GM19238 (cell line): ENCODE measurements around the gene FCAMR.
"Not testable (repeated sequence)": the region's sequence is repeated elsewhere in the genome, so short reads cannot be mapped to it uniquely, and the experiment has no call there.

Experiments
- DNase-seq: peaks from one replicate; pipeline ENCODE4 v3.0.0; 2011; ENCODE audit warnings: low spot score; ENCODE audit not compliant: insufficient read length

Gene FCAMR

DNA sequence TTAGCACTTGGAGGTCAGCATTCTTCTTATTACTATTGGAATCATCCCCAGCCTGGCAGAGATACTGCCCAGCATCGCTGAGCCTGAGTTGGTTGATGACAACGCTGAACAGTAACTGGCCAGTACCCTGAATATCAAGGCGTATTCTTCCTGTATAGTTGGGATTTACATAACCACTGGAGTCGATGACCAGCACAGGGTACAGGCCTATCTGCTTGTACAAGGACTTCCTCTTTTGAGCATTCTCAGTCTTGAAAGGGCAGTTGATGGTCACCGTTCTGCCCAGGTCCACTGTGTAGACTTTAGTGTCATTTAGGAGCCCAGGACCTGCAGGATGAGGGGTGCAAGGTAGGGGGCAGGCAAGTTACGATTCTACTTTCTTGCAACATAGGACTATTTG lies 32.8 kb downstream of the FCAMR start:
- DNase-seq, result no peak

DNA sequence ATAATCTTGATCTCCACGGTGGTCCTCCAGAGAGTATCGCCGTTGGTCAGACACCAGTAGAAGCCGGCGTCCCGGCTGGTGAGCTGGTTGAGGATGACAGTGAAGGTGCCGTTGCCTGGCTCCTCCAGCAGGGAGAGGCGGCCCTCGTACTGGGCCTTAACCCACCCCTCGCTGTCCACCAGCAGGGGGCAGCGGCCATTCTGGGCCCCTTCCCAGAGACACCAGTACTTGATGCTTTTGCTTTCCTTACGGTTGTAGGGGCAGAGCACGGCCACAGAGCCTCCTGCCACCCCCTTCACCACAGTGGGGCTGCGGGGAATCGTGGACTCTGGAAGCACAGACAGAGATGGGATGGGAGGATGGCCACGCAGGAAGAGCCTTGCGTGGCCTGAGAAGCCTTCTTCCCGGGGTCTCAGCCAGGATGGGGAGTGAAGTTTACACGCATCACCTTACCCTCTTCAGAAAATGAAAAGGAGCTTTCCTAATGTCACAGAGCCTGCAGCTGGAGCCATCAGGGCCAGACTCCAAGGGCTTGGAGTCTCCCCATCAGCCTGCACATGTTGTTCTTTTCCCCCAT lies 34.7 kb downstream of the FCAMR start:
- DNase-seq, result no peak

- DNase-seq, result no peak
Measured at GRCh38 chr1:206933333-206933945, 36.8 kb downstream of the FCAMR start.

- DNase-seq, result no peak
Measured at GRCh38 chr1:206932177-206932576, 38.1 kb downstream of the FCAMR start.

- no peak for DNase-seq
Measured at GRCh38 chr1:206931709-206932108, 38.6 kb downstream of the FCAMR start.

GRCh38 chr1:206930210-206930798 lies 40.0 kb downstream of the FCAMR start:
- DNase-seq, result peak; percentile 56

DNA sequence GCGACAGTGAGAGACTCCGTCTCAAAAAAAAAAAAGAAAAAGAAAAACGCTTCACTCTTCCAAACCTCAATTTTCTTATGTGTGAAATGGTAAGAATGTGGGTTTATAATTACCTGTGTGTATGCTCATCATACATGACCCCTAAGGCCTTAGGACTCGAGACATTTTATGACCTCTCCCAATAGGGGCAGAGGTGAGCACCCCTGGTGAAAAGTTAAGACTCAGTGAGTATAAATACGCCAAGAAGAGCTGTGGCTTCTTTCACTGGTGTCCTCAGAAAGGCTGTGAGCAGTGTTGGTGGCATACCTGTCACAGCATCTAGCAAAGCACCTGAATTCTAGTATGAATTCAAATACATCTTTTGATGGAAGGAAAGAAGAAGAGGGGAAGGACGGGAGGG lies 40.7 kb downstream of the FCAMR start:
- DNase-seq, result no peak

DNA sequence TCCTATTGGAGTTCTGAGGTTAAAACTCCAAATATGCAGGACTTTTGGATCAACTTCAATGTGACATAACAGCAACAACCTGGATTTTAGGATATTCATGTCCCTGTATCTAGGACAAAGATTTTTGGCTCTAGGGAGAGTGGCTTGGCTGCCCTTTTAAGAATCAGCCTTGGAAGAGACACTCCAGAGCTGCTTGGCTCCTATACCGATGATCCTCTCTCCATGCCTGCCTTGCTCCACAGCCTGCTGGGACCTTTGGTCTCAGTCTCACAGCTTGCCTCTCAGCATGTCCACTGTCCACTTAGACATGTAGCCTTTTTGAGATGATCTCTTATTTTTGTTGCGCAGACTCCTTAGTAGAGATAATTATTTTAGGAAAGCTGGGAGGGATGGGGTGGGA lies 44.0 kb downstream of the FCAMR start:
- no peak for DNase-seq

- peak; percentile 53 for DNase-seq
Measured at GRCh38 chr1:206925106-206925736, 45.0 kb downstream of the FCAMR start.

GRCh38 chr1:206924592-206925105 lies 45.6 kb downstream of the FCAMR start:
- no peak for DNase-seq

DNA sequence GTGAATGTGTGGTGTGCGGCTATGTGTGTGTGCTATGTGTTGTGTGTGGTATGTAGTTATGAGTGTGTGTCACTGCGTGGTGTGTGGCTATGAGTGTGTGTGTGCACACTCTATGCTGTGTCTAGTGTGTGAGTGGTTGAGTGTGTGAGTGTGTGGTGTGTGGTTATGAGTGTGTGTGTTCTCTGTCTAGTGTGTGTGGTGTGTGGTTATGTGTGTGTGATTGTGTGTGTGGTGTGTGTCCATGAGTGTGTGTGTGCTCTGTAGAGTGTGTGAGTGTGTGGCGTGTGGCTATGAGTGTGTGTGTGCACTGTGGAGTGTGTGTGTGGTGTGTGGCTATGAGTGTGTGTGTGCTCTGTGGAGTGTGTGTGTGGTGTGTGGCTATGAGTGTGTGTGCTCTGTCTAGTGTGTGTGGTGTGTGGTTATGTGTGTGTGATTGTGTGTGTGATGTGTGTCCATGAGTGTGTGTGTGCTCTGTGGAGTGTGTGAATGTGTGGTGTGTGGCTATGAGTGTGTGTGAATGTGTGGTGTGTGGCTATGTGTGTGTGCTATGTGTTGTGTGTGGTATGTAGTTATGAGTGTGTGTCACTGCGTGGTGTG lies 46.2 kb downstream of the FCAMR start:
- DNase-seq, result not testable (repeated sequence)

DNA sequence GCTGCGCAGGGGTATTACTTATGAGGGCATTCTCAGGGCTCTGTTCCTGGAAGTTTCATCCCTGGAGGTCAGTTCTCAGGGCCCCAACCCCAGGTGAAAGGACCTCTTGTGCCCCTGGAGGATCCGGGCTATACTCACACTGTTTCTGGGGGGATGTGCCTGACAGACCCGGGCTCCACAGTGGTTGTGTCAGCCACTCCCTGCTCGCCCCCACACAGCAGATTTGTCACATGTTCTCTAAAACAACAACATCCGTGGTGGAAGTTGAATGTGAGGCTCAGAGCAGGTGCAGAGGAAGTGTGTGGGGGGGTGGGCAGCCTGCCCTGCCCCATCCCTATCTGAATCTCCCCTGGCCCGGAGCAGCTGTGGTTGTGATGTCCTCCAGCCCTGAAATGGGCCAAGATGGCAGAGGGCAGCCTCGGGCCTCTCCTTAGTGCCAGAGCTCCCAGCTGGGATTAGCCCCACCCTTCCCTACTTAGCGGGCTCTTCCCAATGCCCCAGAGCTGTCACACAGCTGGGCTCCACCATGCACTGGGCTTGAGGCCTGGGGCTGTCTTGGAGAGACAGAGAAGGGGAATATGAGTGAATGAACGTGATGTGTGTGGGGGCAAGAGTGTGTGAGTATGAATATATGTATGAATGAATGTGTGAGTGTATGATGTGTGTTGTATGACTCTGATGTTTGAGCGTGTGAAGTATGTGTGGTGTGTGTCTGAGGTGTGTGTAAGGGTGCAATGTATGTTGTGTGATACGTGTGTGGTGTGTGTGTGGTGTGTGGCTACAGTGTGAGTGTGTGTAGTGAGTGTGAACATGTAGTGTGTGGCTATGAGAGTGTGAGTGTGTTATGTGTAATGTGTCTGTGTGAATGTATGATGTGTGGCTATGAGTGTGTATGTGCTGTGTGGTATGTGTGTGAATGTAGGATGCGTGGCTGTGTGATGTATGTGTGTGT lies 47.0 kb downstream of the FCAMR start:
- DNase-seq, result no peak

DNA sequence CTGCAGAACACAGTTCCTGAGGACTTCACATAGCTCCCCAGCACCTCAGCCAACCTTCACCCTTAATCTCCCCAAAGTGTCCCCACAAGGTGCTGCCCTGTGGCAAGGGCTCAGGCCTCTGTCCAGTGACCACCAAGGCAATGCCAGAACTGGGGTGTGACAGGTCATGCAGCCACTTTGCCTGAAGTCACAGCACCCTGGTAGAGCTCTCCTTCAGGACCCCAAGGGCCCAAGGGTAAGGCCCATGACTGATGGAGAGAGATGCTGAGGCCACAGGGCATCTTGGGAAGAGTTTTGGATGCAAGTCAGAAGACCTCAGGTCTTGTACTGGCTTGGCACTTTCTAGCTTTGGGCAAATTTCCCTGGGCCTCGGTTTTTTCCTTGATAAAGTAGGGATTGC lies 47.7 kb downstream of the FCAMR start:
- DNase-seq, result no peak

GRCh38 chr1:206921772-206922265 lies 48.4 kb downstream of the FCAMR start, which contains the start of gene FCMR:
Gene FCMR (minus strand): TSS chr1:206921941. CDS start chr1:206921854, 87 bp downstream.
- DNase-seq, result no peak

- DNase-seq, result no peak
Measured at GRCh38 chr1:206918076-206918475, 52.2 kb downstream of the FCAMR start.

- no peak for DNase-seq
Measured at GRCh38 chr1:206916000-206916709, 54.1 kb downstream of the FCAMR start.

DNA sequence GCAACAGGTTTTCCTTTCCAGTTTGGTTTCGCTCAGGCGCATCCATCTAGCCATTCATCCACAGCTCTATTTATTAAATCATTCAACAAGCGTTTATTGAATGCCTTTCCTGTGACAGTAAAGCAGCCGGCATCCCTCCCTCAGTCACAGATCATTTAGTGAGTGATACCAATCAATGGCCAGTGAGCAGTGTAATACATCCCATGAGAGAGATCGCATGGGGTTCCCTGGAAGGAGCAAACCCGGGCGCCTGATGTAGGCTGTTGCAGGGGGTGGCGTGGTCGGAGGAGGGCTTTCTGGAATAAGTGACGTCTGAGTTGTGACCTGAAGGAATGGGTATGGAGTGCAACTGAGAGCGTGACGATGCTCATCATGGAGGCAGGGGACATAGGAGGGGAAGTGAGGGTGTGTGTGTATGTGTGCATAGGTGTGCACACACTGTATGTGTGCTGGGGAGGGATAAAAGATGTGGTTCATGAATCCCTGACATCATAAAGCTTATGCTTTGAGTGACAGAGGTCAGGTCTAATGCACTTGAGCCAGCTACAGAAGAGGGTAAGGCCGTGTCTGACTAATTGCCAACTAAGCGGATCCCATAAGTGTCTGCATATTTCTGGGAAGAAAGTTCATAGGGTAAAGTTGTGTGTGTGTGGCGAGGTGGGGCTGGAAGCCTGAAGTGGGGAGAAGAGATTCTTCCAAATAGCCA lies 55.1 kb downstream of the FCAMR start:
- no peak for DNase-seq

GRCh38 chr1:206913766-206914537 lies 56.3 kb downstream of the FCAMR start:
- no peak for DNase-seq
